T-helper 1 cell treated with Interleukin-12 subunit alpha and Interleukin-12 subunit beta and Interleukin-4 antibody, amounts not matched to agents 30 μg/mL and 1 μg/mL, for 36 hours (primary cell): Measurements from ENCODE around the gene ADGRG7.
A peak's percentile ranks its signal among the peaks of the same experiment; 100 is the strongest.

Experiments
- H3K27ac Mint-ChIP-seq: one replicate; pipeline ENCODE4 v1.8.0; 2021; ENCODE audit warnings: mild to moderate bottlenecking, mixed read lengths
- H3K27me3 Mint-ChIP-seq: one replicate; pipeline ENCODE4 v1.8.0; 2021; ENCODE audit warnings: low read depth, mixed read lengths
- H3K36me3 Mint-ChIP-seq: one replicate; pipeline ENCODE4 v1.8.0; 2021; ENCODE audit warnings: low read depth, mixed read lengths
- H3K4me1 Mint-ChIP-seq: one replicate; pipeline ENCODE4 v1.8.0; 2021; ENCODE audit warnings: low read depth, mixed read lengths
- H3K4me3 Mint-ChIP-seq: one replicate; pipeline ENCODE4 v1.8.0; 2021; ENCODE audit warnings: mild to moderate bottlenecking, moderate library complexity, mixed read lengths
- H3K9me3 Mint-ChIP-seq: one replicate; pipeline ENCODE4 v1.8.0; 2021; ENCODE audit warnings: mixed read lengths

ADGRG7 gene

DNA sequence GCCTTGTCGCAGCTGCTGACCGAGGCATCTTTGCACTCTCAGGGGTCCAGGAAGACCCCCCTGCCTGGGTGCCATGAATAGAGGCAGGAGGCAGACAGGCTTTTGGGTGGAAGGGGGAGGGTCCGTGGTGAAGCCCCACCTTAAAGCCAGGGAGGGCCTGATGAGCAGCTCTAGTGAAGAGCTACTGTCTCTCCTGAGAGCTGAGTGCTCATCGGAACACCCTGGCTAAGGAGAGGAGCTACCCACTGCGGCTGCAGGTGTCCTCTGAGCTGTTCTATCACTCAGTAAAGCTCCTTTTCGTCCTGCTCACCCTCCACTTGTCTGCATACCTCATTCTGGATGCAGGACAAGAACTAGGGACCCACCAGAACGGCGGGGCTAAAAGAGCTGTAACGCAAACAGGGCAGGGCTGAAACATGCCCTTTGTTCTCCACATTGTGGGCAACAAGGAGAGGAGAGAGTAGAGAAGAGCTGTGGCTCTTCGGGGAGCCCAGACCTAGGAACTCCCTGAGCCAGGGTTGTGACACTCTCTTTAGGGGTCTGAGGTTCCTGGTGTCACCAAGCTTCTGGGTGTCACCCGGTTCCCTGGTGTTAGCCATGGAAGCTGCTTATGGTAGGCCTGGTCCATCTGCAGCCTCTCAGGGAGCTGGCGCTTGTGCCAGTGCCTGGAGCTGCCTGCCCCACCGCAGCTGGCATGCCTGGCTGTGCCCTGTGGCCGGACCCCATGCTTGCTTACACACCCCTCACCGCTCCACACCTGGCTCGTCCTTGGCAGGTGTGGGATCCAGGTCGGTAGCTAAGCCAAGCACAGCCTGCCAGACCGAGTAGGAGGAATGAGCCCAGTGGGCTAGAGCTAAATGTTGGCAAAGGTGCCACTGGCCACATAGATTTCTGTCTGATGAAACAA is 73.7 kb downstream of the ADGRG7 start:
- Mint-ChIP-seq H3K27me3 (peaks cover 7% of the 10 kb centered on the region), H3K27ac (no peak overlapping the region), H3K36me3 (no peaks in the 10 kb centered on the region), H3K4me3 (no peak overlapping the region), H3K9me3 (no peaks in the 10 kb centered on the region), H3K4me1 (no peaks in the 10 kb centered on the region)

DNA sequence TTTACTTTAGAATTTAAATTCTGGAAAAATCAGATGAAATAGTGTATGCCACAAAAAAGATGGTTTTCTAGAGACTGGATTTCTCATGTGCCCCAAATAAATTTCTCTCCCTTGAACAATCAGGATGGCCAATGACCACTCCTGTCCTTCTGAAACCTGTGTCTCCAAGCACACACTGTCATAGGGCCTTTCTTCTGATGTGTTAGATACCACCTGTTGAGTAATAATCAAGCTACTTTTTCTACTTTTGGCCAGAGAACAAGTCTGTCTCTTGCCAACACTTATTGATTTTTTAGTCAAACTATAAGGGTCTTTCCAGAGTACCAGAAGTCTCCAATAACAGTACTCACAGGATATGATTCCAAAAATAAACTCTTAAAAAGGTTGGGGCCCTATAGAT is 83.8 kb downstream of the ADGRG7 start:
- Mint-ChIP-seq H3K27me3 (peaks cover 52% of the 10 kb centered on the region), H3K36me3 (no peaks in the 10 kb centered on the region), H3K4me1 (no peaks in the 10 kb centered on the region), H3K27ac (no peak overlapping the region), H3K9me3 (peaks cover 4% of the 10 kb centered on the region), H3K4me3 (no peak overlapping the region)

- H3K4me1 Mint-ChIP-seq = no peaks in the 10 kb centered on the region
- no peaks in the 10 kb centered on the region for H3K36me3 Mint-ChIP-seq
- no peak overlapping the region for H3K27ac Mint-ChIP-seq
- H3K9me3 Mint-ChIP-seq = no peaks in the 10 kb centered on the region
- no peak overlapping the region for H3K4me3 Mint-ChIP-seq
- H3K27me3 Mint-ChIP-seq = peaks cover 68% of the 10 kb centered on the region
Observed at GRCh38 chr3:100695696-100696095, 86.3 kb downstream of the ADGRG7 start.

DNA sequence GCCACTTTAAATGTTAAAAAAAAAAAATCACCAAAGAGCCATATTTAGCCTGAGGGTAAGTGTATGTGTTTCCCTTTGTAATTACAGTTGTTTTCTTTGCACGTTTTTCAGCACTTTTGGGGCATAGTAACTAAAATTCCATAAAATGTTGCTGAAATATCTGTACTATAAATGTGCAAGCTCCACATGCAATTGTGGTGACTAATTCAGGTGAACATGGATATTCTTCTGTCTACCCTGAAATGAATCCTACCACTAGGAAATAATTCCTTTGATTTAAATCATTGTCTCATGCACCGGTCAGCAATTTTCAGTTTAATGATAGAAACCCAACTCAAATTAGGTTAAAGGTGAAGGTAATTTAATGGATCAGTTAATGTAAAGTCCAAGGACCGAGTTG is 86.8 kb downstream of the ADGRG7 start:
- H3K27ac Mint-ChIP-seq = no peak overlapping the region
- H3K27me3 Mint-ChIP-seq = peaks cover 72% of the 10 kb centered on the region
- no peaks in the 10 kb centered on the region for H3K4me1 Mint-ChIP-seq
- H3K36me3 Mint-ChIP-seq = no peaks in the 10 kb centered on the region
- H3K9me3 Mint-ChIP-seq = no peaks in the 10 kb centered on the region
- H3K4me3 Mint-ChIP-seq = no peak overlapping the region

DNA sequence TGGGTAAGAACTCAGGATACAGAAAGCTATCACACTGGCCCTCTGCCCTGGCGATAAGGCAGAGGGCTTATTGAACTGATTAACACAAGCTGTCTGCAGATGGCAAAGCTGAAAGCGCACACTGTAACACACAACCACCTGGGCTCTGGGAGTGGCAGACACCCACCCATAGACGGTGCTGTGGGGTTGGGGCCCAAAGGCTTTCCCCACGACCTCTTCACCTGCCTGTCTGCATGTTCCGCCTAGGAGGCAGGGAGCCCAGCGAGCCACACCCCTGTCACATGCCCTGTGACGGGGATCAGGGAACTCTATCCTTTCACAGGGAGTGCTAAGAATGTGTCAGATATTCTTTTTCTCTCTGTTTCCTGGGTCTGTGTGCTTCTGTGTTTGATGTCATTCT is 87.8 kb downstream of the ADGRG7 start:
- Mint-ChIP-seq H3K9me3 (no peaks in the 10 kb centered on the region), H3K4me1 (peaks cover under 1% of the 10 kb centered on the region), H3K27ac (no peak overlapping the region), H3K36me3 (no peaks in the 10 kb centered on the region), H3K4me3 (no peak overlapping the region), H3K27me3 (peaks cover 70% of the 10 kb centered on the region)

GRCh38 chr3:100697723-100698285 is 88.4 kb downstream of the ADGRG7 start:
- Mint-ChIP-seq H3K9me3 (no peaks in the 10 kb centered on the region), H3K4me3 (no peak overlapping the region), H3K36me3 (no peaks in the 10 kb centered on the region), H3K4me1 (peaks cover 1% of the 10 kb centered on the region), H3K27ac (no peak overlapping the region), H3K27me3 (peaks cover 64% of the 10 kb centered on the region)

DNA sequence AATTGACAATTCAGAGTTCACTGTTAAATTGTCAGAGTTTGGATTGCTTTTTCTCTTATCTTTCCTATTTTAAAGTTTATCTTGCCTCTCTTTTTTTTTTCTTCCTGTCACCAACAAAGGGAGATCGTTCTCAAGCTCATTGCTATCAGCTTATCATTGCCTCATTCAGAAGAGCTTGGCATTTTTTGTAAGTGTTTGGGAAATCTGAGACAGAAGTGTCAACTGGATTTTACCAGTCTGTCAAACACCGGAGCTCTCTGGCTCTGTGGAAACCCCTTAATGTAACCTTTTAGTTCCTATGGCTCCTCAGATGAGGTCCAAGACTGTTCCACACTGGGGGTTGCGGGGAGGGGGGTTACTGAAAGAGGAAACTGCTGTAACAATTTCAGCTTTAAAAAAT is 89.3 kb downstream of the ADGRG7 start:
- Mint-ChIP-seq H3K4me1 (peaks cover 1% of the 10 kb centered on the region), H3K27ac (no peak overlapping the region), H3K27me3 (peaks cover 61% of the 10 kb centered on the region), H3K4me3 (no peak overlapping the region), H3K36me3 (no peaks in the 10 kb centered on the region), H3K9me3 (no peaks in the 10 kb centered on the region)

GRCh38 chr3:100700708-100701107 is 91.3 kb downstream of the ADGRG7 start:
- Mint-ChIP-seq H3K27ac (no peak overlapping the region), H3K27me3 (peaks cover 44% of the 10 kb centered on the region), H3K9me3 (no peaks in the 10 kb centered on the region), H3K36me3 (no peaks in the 10 kb centered on the region), H3K4me3 (no peak overlapping the region), H3K4me1 (peaks cover 1% of the 10 kb centered on the region)

DNA sequence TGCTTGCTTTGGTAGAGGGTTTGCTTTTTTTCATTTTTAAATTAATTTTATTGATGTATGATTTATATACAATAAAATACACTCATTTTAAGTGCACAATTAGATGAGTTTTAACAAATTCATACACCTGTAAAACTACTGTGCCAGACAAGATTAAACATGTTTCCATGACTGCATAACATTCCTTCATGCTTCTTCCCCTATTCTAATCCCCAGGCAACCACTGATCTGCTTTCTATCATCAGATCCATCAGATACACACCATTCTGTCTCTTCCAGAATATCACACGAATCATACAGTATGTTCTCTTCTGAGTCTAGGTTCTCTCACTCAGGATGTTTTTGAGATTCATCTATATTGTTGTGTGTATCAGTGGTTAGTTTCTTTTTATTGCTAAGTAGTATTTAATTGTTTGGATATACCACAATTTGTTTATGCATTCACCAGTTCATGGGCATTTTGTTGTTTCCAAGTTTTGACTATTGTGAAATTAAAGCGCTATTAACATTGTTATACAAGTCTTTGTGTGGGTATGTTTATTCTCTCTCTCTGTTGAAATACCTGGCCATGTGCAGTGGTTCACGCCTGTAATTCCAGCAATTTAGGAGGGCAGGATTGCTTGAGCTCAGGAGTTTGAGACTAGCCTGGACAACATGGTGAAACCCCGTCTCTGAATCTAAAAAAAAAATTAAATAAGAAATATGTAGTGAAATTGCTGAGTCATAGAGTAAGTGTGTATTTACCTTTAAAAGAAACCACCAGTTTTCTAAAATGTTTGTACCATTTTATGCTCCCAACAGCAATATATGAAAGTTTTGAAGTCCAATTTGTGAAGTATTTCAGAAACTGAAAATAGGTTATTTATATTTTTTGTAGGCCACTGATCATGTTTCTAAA is 92.9 kb downstream of the ADGRG7 start:
- peaks cover 34% of the 10 kb centered on the region for H3K27me3 Mint-ChIP-seq
- no peak overlapping the region for H3K4me3 Mint-ChIP-seq
- H3K27ac Mint-ChIP-seq = no peak overlapping the region
- H3K36me3 Mint-ChIP-seq = no peaks in the 10 kb centered on the region
- no peaks in the 10 kb centered on the region for H3K9me3 Mint-ChIP-seq
- peaks cover 1% of the 10 kb centered on the region for H3K4me1 Mint-ChIP-seq

DNA sequence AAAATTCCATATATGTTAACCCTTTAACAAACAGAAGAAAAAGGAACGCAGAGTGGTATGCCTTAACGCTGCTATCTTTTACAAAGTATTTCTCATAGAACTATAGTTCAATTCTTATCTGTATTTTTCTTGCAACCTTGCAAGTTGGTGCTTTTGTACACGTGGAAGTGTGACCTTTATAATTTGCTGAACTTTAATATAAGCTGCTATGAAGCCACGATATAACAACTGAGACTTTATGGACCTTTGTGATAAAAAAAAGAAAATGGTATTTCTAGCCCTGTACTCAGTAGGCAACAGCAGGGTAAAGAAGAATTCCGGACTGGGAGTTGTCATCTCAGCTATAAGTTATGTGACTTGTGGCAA is 93.6 kb downstream of the ADGRG7 start:
- Mint-ChIP-seq H3K4me3 (no peak overlapping the region), H3K4me1 (peaks cover 1% of the 10 kb centered on the region), H3K27me3 (peaks cover 29% of the 10 kb centered on the region), H3K27ac (no peak overlapping the region), H3K9me3 (no peaks in the 10 kb centered on the region), H3K36me3 (no peaks in the 10 kb centered on the region)

- H3K27ac Mint-ChIP-seq = no peak overlapping the region
- H3K9me3 Mint-ChIP-seq = peaks cover 5% of the 10 kb centered on the region
- no peak overlapping the region for H3K4me3 Mint-ChIP-seq
- H3K36me3 Mint-ChIP-seq = peaks cover 3% of the 10 kb centered on the region
- H3K27me3 Mint-ChIP-seq = peaks cover 20% of the 10 kb centered on the region
- peaks cover 7% of the 10 kb centered on the region for H3K4me1 Mint-ChIP-seq
Observed at GRCh38 chr3:100703865-100704264, 94.5 kb downstream of the ADGRG7 start.

DNA sequence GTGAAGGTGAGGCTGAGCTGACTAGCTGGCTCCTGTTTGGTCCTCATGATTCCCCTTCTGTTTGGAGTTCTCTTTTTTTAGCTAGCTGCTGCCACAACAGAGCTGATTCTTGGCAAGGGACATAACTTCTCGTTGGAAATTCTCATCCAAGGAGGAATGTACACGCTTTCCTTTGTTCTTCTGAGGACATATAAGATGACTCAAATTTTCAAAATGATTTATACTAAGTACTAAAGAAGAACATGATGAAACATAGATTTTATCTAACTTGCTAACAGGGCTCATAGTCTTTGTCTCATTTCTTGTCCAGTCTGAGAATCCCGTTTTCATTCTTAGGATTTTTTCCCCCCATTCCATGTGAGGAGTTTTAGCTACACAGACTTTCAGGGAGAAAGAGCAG is 97.0 kb downstream of the ADGRG7 start:
- Mint-ChIP-seq H3K4me3 (no peak overlapping the region), H3K4me1 (peaks cover 14% of the 10 kb centered on the region), H3K27ac (no peak overlapping the region), H3K9me3 (peaks cover 10% of the 10 kb centered on the region), H3K36me3 (peaks cover 10% of the 10 kb centered on the region), H3K27me3 (no peaks in the 10 kb centered on the region)

- H3K4me1 Mint-ChIP-seq = peaks cover 30% of the 10 kb centered on the region
- H3K36me3 Mint-ChIP-seq = peaks cover 18% of the 10 kb centered on the region
- H3K4me3 Mint-ChIP-seq = peak overlapping the region; percentile 74
- no peaks in the 10 kb centered on the region for H3K27me3 Mint-ChIP-seq
- peaks cover 10% of the 10 kb centered on the region for H3K9me3 Mint-ChIP-seq
- peak overlapping the region; percentile 91 for H3K27ac Mint-ChIP-seq
Observed at GRCh38 chr3:100708644-100708988, 99.2 kb downstream of the ADGRG7 start.

DNA sequence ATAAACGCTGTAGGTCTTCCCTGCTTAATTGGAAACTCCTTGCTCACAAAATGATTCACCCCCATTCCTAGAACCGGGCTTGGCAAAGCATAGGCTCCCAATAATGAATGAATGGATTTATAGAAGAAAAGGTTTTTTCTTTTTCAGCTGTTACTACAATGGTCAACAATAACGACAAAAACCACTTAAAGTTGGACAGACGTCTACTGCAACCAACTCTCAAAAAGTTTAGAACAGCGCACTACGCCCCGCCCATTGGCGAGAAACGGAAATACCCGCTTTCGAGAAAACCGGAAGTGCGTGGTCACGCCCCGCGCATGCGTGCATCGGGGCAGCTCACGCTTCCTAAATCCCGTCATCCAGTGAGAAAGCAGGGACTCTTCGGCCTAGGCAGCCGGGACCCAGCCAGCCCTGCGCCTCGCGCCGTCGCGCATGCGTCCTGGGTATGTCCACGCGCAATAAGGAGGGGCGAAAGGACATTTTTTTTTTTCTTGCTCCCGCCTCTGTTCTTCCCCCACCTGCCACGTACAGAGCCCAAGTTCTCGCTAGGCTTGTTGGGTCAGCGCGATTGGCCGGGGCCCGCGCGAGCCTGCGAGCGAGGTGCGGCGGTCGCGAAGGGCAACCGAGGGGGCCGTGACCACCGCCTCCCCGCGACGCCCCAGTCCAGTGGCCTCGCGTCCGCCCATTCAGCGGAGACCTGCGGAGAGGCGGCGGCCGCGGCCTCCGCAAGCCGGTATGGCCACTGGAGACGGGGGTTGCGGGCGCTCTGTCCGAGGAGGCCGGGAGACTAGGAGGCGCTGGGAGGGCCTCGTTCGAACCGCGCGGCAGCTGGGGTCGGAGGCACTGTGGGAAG is 99.8 kb downstream of the ADGRG7 start, which contains the start of gene TFG:
Gene TFG, plus strand, starts transcription at position 506 of the 853 bp plus-strand sequence. CDS start 4,192 bp downstream, outside the sequence.
- Mint-ChIP-seq H3K4me3 (peak within 1 kb of the TSS; percentile 74), H3K4me1 (peaks cover 30% of the 10 kb centered on the region), H3K27ac (peak within 1 kb of the TSS; percentile 91), H3K36me3 (peaks cover 21% of the 10 kb centered on the region), H3K27me3 (no peaks in the 10 kb centered on the region), H3K9me3 (peaks cover 10% of the 10 kb centered on the region)
